H1 (cell line): ENCODE data around the gene HHIP. TPM values are rescaled to one million over a fixed set of nuclear protein-coding genes. Genes with fewer than 3 reads are reported as not detected.

ENCODE experiments used
- RNF2 ChIP-seq: fragments of 200-900, 300-1000 bp; sonication (generic); IDR thresholded peaks from 2 replicates; pipeline ENCODE4 v1.7.1; 2016; ENCODE audit warnings: borderline replicate concordance, low read depth, mild to moderate bottlenecking, antibody characterized with exemption, low read length; ENCODE audit not compliant: poor library complexity, severe bottlenecking; ENCODE audit errors: missing control alignments
- ZNF274 ChIP-seq: IDR thresholded peaks from 2 replicates; pipeline ENCODE4 v1.7.0; 2012; ENCODE audit warnings: low read length, borderline replicate concordance; ENCODE audit errors: extremely low read depth
- polyA plus RNA-seq, 7 experiments: library from polyadenylated mRNA; depleted of rRNA in 3 of 7; stranded (reverse) in 5 of 7; unstranded in 2 of 7; fragments of >200 nt in 5 of 7; fragments of 200-250 nt in 2 of 7; gene quantifications; 1 replicate in 5 of 7; 2 replicates in 1 of 7; 4 replicates in 1 of 7; pipeline versions ENCODE4 v1.2.1 to v1.2.3, GENCODE V29; 2011 to 2013; ENCODE audit warnings: missing spikeins in 2 of 7, mixed read lengths in 2 of 7
- total RNA-seq: library from RNA; stranded (reverse); fragmentation: NEBNext Ultra II Directional; extraction: Animal tissue kit (Norgen Biotek cat#: 25700); gene quantifications from 2 replicates; pipeline ENCODE4 v1.2.1, GENCODE V29; 2021

HHIP gene
- total and polyA plus RNA-seq, 2 of the 8 experiments (the other 6 are each of a cell fraction or from before 2014, with no cell fraction given): 0.05 to 1.3 TPM

- TF ChIP-seq ZNF274 (no peak), RNF2 (no peak)
- TF ChIP-seq, all 59 proteins: peak for 0
Measured at GRCh38 chr4:144715230-144715629, 69.3 kb downstream of the HHIP start (continued).
